ENCODE results near the gene TAB3. TPM values are rescaled to one million over a fixed set of nuclear protein-coding genes. Genes with fewer than 3 reads are reported as not detected.

TAB3 gene
- total and polyA plus RNA-seq, 7 donors, result 6.7 to 31.6 (median 17.4) TPM

GRCh38 chrX:30793075-30793766 lies 95.8 kb downstream of the TAB3 start:
- TF ChIP-seq CTCF (IDR thresholded peaks at IDR 0.05) (no peak), EP300 (IDR thresholded peaks at IDR 0.05) (no peak), POLR2A (IDR thresholded peaks at IDR 0.05) (no peak), POLR2AphosphoS5 (IDR thresholded peaks at IDR 0.05) (no peak)
- Histone ChIP-seq H3K4me1 (no peaks in the 10 kb centered on the region), H3K27me3 (no peaks in the 10 kb centered on the region), H3K36me3 (no peaks in the 10 kb centered on the region), H3K9me3 (no peaks in the 10 kb centered on the region), H3K4me3 (no peak overlapping the region), H3K27ac (no peak overlapping the region)
- DNase-seq, result peak; percentile 26
- intact Hi-C loops (cut with DNase I), result no loop called here
- WGBS, 2 donors, result 87 to 90% methylated on average over 3 of the region's 3 CpGs

- 82 to 96% methylated on average over 8 of the region's 8 CpGs for WGBS, 2 donors
- no peak for TF ChIP-seq EP300 (IDR thresholded peaks at IDR 0.05)
- no peak for TF ChIP-seq POLR2AphosphoS5 (IDR thresholded peaks at IDR 0.05)
- TF ChIP-seq POLR2A (IDR thresholded peaks at IDR 0.05), result no peak
- TF ChIP-seq CTCF (IDR thresholded peaks at IDR 0.05), result no peak
- DNase-seq, result peak; percentile 41
Observed at GRCh38 chrX:30791296-30792278, 97.5 kb downstream of the TAB3 start.

GRCh38 chrX:30787012-30787411 lies 102.0 kb downstream of the TAB3 start:
- no peaks in the 10 kb centered on the region for H3K4me1 ChIP-seq
- no peak overlapping the region for H3K27ac ChIP-seq
- intact Hi-C loops (cut with DNase I), result no loop called here
- 77 to 84% methylated on average over 9 of the region's 9 CpGs for WGBS, 2 donors
- TF ChIP-seq EP300 (IDR thresholded peaks at IDR 0.05) (no peak), CTCF (IDR thresholded peaks at IDR 0.05) (no peak), POLR2AphosphoS5 (IDR thresholded peaks at IDR 0.05) (no peak), POLR2A (IDR thresholded peaks at IDR 0.05) (no peak)
- no peaks in the 10 kb centered on the region for H3K9me3 ChIP-seq
- H3K36me3 ChIP-seq, result no peaks in the 10 kb centered on the region
- H3K4me3 ChIP-seq, result no peak overlapping the region
- H3K27me3 ChIP-seq, result no peaks in the 10 kb centered on the region
- peak; percentile 26 for DNase-seq

More at GRCh38 chrX:30791296-30792278, 97.5 kb downstream of the TAB3 start:
- H3K27ac ChIP-seq, result no peak overlapping the region
- intact Hi-C loops (cut with DNase I), result no loop called here
- H3K36me3 ChIP-seq, result no peaks in the 10 kb centered on the region
- no peaks in the 10 kb centered on the region for H3K9me3 ChIP-seq
- no peaks in the 10 kb centered on the region for H3K27me3 ChIP-seq
- no peaks in the 10 kb centered on the region for H3K4me1 ChIP-seq
- H3K4me3 ChIP-seq, result no peak overlapping the region

- no peaks in the 10 kb centered on the region for H3K9me3 ChIP-seq
- H3K27ac ChIP-seq, result no peak overlapping the region
- DNase-seq, result no peak
- no peaks in the 10 kb centered on the region for H3K36me3 ChIP-seq
- H3K4me1 ChIP-seq, result no peaks in the 10 kb centered on the region
- no peak for TF ChIP-seq POLR2AphosphoS5 (IDR thresholded peaks at IDR 0.05)
- TF ChIP-seq EP300 (IDR thresholded peaks at IDR 0.05), result no peak
- TF ChIP-seq CTCF (IDR thresholded peaks at IDR 0.05), result no peak
- TF ChIP-seq POLR2A (IDR thresholded peaks at IDR 0.05), result no peak
- H3K4me3 ChIP-seq, result no peak overlapping the region
- no peaks in the 10 kb centered on the region for H3K27me3 ChIP-seq
- intact Hi-C loops (cut with DNase I), result no loop called here
Observed at GRCh38 chrX:30786374-30786773, 102.7 kb downstream of the TAB3 start.
